BLaER1 (cell line): ENCODE data around the gene SCLY.
A peak's percentile ranks its signal among the peaks of the same experiment; 100 is the strongest.

Experiments used
- H3K27ac ChIP-seq: shearing (Covaris generic); formaldehyde crosslinking; 2 replicates; pipeline ENCODE4 v1.8.1; 2022
- H3K27me3 ChIP-seq: shearing (Covaris generic); formaldehyde crosslinking; 2 replicates; pipeline ENCODE4 v1.8.1; 2022
- H3K36me3 ChIP-seq: shearing (Covaris generic); formaldehyde crosslinking; 2 replicates; pipeline ENCODE4 v1.8.1; 2022
- H3K4me1 ChIP-seq: shearing (Covaris generic); formaldehyde crosslinking; 2 replicates; pipeline ENCODE4 v1.8.1; 2022
- H3K4me2 ChIP-seq: shearing (Covaris generic); formaldehyde crosslinking; 2 replicates; pipeline ENCODE4 v1.8.1; 2022
- H3K4me3 ChIP-seq: shearing (Covaris generic); formaldehyde crosslinking; 2 replicates; pipeline ENCODE4 v1.8.1; 2022
- H3K9ac ChIP-seq: shearing (Covaris generic); formaldehyde crosslinking; 2 replicates; pipeline ENCODE4 v1.8.1; 2022
- H3K9me3 ChIP-seq: shearing (Covaris generic); formaldehyde crosslinking; 2 replicates; pipeline ENCODE4 v1.8.1; 2022
- H4K20me1 ChIP-seq: shearing (Covaris generic); formaldehyde crosslinking; 2 replicates; pipeline ENCODE4 v1.8.1; 2022
- Cebpa-rat ChIP-seq: shearing (Covaris generic); IDR thresholded peaks from 2 replicates; pipeline ENCODE4 v1.8.1; 2022

SCLY gene

DNA sequence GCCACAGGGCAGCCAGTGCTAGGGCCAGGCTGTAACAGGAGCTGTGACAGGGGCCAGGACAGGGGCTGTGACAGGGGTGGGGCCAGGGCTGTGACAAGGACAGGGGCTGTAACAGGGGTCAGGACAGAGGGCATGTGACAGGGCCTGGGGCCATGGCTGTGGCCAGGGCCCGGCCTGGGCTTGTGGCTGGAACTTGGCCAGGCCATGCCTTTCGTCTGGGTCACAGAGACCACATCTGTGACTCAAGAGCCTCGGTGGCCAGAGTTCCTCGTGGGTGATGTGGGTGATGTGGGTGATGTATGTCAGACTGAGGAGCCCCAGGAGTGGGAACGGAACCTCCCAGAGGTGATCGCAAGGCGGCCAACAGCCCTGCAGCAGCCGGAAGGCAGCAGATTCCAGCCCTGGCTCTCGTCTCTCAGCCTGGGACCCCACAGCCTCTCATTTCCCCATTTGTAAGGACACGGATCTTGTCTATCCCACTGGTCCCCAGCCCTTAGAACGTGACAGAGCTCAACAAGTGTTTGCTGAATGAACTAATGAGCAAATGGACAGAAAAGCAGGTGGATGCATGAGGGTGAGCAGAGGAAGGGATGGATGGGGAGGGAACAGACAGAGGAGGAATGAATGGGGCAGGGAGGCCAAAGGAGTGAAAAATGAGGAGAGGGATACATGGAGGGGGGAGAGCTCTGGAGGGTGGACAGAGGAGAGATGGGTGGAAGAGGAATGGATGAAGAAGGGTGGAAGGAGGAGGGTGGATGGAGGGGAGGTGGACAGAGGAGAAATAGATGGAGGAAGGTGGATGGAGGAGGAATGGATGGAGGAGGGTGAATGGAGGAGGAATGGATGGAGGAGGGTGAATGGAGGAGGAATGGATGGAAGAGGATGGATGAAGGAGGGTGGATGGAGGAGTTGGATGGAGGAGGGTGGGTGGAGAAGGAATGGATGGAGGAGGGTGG, 56.7 kb downstream of the SCLY start:
- Histone ChIP-seq H3K36me3 (no peaks in the 10 kb centered on the region), H3K27ac (0 out of 2 replicates have a peak overlapping the region, but pooled peaks have one; percentile 39), H3K4me3 (no peak overlapping the region), H3K4me1 (peaks cover 61% of the 10 kb centered on the region), H3K9me3 (peaks cover 4% of the 10 kb centered on the region; the same call in 1 of the 2 replicates), H3K4me2 (peak overlapping the region; percentile 83; the same call in 1 of the 2 replicates), H3K9ac (no peak overlapping the region), H4K20me1 (no peaks in the 10 kb centered on the region), H3K27me3 (no peaks in the 10 kb centered on the region)
- TF ChIP-seq Cebpa-rat = no peak

DNA sequence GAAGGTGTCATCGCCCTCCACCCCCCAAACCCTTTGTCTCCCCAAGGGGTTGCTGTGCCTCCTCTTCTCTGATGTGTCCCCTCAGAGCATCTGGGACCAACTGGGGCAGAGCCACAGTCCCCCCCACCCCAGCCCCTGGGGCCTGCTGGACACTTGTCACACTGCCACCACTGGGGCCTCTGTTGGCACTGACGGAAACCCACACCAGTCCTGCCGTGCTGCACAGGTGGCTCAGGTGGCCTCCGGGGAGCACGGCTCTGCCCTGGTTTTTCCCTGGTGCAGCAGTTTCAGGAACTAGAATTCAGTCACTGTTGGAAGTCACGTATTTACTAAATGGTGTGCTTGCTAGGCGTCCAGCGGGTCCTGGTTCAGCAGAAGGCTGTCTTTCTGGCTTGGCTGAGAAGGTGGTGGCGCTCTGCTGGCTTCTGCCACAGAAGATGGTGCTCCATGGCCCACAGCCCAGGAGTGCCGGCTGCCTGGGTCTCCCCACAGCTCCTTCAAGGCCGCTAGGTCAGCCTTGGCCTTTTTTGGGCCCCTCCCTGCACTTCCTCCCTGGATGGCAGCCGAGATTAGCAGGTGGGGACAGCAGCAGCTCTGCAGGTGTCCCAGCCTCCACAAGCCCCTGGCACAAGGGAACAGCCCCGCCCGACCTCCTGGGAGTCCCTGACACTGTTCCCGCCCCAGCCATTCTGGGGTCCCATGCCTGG, 59.1 kb downstream of the SCLY start:
- H3K9ac ChIP-seq = peak overlapping the region; percentile 57
- H3K36me3 ChIP-seq = no peaks in the 10 kb centered on the region
- peak overlapping the region; percentile 34; the same call in 1 of the 2 replicates for H3K27ac ChIP-seq
- H3K4me3 ChIP-seq = no peak overlapping the region
- H3K27me3 ChIP-seq = no peaks in the 10 kb centered on the region
- peak overlapping the region; percentile 78 for H3K4me2 ChIP-seq
- H4K20me1 ChIP-seq = no peaks in the 10 kb centered on the region
- no peak for TF ChIP-seq Cebpa-rat
- no peaks in the 10 kb centered on the region for H3K9me3 ChIP-seq
- peaks cover 63% of the 10 kb centered on the region for H3K4me1 ChIP-seq

DNA sequence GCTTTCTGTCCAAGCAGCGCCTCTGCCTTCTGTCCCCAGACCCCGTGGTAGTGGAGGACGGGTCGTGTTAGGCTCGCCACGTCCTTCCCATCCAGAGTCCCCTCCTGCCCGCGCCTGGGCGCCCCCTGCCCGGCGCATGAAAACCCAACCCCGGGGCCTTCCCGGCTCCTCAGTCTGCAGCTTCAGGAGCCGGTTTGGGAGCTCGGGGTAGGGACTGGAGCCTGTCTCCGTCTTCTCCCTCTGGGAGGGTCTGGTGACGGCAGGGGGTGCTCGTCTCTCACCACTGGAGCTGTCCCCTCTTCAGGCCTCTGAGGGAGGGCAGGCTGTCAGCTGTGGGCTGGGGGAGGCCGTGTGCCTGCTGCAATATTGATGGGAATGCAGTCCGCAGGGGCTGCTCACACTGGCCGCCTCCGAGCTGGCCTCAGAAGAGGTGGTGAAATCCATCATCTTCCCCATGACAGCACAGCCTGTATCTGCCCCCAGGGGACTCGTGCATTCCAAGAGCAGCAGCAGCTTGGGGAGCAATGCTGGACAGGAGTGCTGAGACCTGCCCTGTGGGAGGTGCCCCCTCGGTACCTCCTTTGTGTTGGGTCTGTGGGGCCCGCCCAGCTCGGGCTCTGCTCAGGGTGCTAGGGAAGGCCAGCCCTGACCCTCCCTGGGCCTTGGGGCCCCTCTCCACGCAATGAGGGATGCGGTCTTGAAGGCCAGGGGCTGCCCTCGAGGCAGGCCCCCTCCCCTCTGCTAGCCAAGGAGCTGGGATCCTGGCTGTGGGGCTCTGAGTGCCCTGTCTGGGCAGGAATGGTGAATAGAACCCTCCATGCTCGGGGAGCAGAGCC, 59.9 kb downstream of the SCLY start:
- no peak for TF ChIP-seq Cebpa-rat
- Histone ChIP-seq H3K4me3 (no peak overlapping the region), H3K9me3 (no peaks in the 10 kb centered on the region), H3K36me3 (no peaks in the 10 kb centered on the region), H4K20me1 (no peaks in the 10 kb centered on the region), H3K27me3 (no peaks in the 10 kb centered on the region), H3K4me1 (peaks cover 55% of the 10 kb centered on the region), H3K9ac (no peak overlapping the region), H3K4me2 (peak overlapping the region; percentile 78), H3K27ac (peak overlapping the region; percentile 34; the same call in 1 of the 2 replicates)

DNA sequence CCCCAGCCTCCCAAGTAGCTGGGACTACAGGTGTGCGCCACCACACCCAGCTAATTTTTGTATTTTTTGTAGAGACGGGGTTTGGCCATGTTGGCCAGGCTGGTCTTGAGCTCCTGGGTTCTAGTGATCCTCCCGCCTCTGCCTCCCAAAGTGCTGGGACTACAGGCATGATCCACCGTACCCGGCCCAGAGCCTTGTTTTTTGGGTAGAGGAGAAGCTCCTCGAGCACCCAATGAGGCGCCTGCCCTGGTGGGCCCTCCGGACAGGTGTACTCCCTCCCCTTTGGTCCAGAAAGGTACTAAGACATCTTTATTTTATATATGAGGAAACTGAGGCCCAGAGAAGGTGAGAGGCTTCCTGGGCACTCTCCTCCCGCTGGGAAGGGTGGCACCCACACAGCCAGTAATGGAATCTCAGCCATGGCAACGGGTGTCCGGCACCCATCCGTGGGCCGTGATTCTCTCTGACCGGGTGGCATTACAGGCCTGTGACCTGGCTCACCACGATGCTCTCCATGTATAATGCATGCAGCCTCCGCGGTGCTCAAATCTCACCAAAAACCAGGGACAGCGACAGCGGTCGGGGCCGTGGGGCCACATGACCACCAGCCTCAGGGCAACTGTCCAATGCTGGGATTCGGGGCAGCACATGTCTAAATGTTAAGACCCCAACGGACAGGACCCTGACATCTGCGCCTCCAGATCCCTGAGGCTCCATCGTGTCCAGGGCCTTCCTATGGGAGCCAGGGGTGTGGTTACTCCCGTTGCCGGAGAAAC, 60.9 kb downstream of the SCLY start:
- H3K4me2 ChIP-seq = no peak overlapping the region
- H3K9ac ChIP-seq = no peak overlapping the region
- TF ChIP-seq Cebpa-rat = no peak
- H4K20me1 ChIP-seq = no peaks in the 10 kb centered on the region
- H3K27me3 ChIP-seq = no peaks in the 10 kb centered on the region
- H3K9me3 ChIP-seq = no peaks in the 10 kb centered on the region
- H3K36me3 ChIP-seq = no peaks in the 10 kb centered on the region
- H3K27ac ChIP-seq = no peak overlapping the region
- H3K4me3 ChIP-seq = no peak overlapping the region
- peaks cover 48% of the 10 kb centered on the region for H3K4me1 ChIP-seq

DNA sequence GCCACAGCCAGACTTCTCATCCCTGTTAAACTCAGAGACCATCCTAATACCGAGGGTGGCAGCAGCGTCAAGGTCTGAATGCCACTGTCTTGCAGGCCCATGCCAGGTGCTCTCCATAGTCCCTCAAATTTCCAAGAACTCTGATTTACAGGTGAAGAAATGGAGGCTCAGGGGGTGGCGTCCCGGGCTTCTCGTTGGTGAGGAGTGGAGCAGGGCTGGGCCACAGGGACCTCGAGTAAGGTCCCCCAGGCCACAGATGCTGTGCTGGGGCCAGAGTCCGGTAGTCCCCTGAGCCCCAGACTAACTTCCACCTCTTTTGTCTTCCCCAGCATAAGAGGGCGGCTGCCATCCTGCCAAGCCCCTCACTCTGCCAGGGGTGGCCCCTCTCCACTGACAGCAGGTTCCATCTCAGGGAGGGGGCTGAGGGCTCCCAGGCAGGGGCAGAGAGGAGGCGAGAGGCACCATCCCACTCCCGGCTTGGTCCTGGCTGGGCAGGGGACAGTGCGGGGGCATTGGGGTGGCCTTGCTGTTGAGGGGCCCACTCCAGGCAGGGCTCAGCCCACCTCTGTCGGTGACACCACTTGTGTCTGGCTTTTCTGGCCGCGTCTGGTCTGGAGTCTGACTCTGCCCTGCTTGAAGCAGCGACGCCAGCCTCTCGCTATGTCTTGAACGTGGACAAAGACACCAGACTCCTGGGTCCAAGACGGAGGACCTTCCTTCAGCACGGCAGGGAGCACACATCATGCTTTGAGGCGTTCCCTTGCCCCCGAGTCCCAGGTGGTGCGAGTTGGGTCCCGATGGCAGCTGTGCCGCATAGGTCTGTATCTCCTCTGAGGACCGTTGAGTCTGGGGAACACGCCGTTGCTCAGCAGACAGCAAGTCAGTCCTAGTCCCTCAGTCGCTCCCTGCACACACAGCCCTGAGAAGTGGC, 61.8 kb downstream of the SCLY start:
- H3K27me3 ChIP-seq = no peaks in the 10 kb centered on the region
- H3K36me3 ChIP-seq = no peaks in the 10 kb centered on the region
- no peaks in the 10 kb centered on the region for H3K9me3 ChIP-seq
- H3K9ac ChIP-seq = 0 out of 2 replicates have a peak overlapping the region, but pooled peaks have one; percentile 24
- peak overlapping the region; percentile 60 for H3K4me2 ChIP-seq
- TF ChIP-seq Cebpa-rat = no peak
- peaks cover 52% of the 10 kb centered on the region for H3K4me1 ChIP-seq
- no peak overlapping the region for H3K4me3 ChIP-seq
- H4K20me1 ChIP-seq = no peaks in the 10 kb centered on the region
- peak overlapping the region; percentile 18; the same call in 1 of the 2 replicates for H3K27ac ChIP-seq

DNA sequence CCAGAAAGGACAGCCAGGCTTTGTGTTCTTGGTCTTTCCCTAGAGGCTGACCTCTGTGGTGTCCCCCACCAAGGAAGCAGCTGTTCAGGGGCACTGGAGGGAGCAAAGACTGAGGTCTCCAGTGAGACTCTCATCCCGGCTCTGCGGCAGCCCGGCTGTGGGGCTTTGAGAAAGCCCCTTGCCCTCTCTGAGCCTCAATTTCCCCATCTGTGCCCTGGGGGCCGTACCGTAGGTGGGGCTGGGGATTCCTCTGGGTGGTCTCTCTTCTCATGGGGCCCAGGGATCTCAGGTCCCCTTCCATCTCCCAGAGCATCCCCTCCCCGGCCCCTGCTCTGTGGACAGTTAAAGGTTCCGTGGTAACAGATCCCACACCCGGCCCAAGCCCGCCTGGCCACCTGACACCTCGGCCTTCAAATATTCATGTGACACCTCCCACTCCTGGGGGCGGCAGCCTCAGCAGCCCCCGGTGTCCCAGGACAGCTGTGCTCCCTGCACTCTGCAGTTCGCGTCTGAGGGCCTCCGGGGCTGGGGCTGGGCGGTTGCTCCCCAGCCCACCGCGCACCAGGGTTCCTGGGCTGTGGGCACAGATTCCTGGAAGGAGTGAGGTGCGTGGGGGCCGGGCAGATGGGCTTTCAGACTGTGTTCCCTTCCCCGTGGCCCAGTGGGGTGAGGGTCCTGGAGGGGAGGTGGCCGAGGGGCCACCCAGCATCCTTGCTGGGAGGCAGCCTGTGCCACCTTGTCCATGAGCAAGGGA, 62.6 kb downstream of the SCLY start:
- TF ChIP-seq Cebpa-rat = no peak

DNA sequence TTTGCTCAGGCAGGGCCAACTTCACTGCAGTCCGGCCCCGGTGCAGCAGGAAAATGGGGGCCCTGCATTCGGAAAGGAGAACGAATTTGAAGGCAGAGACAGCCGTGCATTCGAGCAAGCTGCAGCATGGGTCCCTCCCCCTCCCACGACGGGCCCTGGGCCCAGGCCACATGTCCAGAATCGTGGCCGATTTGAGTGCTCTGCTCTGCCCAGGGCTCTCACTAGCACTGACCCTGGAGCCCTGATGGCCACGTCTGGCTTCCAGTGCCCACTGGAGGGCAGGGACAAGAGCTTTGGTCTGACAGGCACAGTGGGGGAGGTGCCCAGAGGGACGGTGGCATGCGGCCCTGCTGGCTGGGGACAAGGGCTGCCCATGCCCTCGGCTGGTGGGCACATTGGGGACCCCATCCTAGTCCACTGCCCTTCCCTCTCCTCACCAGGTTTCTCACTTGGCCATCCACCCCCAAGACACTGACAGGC, 63.2 kb downstream of the SCLY start:
- H3K4me1 ChIP-seq = peaks cover 64% of the 10 kb centered on the region
- H3K4me3 ChIP-seq = no peak overlapping the region
- no peak overlapping the region for H3K9ac ChIP-seq
- no peaks in the 10 kb centered on the region for H3K9me3 ChIP-seq
- no peaks in the 10 kb centered on the region for H3K27me3 ChIP-seq
- no peaks in the 10 kb centered on the region for H3K36me3 ChIP-seq
- no peaks in the 10 kb centered on the region for H4K20me1 ChIP-seq
- peak overlapping the region; percentile 60 for H3K4me2 ChIP-seq
- TF ChIP-seq Cebpa-rat = no peak
- no peak overlapping the region for H3K27ac ChIP-seq

More for the DNA sequence above, 62.6 kb downstream of the SCLY start:
- Histone ChIP-seq H4K20me1 (no peaks in the 10 kb centered on the region), H3K27me3 (no peaks in the 10 kb centered on the region), H3K9ac (0 out of 2 replicates have a peak overlapping the region, but pooled peaks have one; percentile 24), H3K4me2 (peak overlapping the region; percentile 60), H3K27ac (peak overlapping the region; percentile 18; the same call in 1 of the 2 replicates), H3K36me3 (no peaks in the 10 kb centered on the region), H3K4me3 (no peak overlapping the region), H3K4me1 (peaks cover 60% of the 10 kb centered on the region), H3K9me3 (no peaks in the 10 kb centered on the region)
